Measurements from ENCODE around the gene SNU13.
"Not testable (repeated sequence)": the region's sequence is repeated elsewhere in the genome, so short reads cannot be mapped to it uniquely, and the experiment has no call there.

The SNU13 gene

GRCh38 chr22:41681616-41682015 lies 7.1 kb downstream of the SNU13 start:
- DNase-seq (ENCODE audit: low spot score): no peak

DNA sequence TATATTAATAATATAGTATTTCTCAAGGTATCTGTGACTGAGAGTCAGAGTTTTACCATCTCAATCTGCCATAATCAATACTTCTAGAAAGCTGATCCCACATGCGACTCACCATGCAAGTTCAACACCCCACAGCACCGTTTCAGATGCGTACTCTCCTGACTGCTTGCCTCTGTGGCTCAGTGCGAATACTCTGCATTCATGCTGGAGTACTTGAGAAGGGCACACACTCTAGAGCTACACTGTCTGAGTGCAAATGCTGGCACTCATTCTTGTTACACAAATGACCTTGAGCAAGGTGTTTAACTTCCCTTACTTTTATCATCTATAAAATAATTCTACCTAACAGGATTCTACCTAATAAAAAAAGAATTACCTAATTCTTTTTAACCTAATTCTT lies 12.5 kb downstream of the SNU13 start:
- no peak for DNase-seq (ENCODE audit: low spot score)

DNA sequence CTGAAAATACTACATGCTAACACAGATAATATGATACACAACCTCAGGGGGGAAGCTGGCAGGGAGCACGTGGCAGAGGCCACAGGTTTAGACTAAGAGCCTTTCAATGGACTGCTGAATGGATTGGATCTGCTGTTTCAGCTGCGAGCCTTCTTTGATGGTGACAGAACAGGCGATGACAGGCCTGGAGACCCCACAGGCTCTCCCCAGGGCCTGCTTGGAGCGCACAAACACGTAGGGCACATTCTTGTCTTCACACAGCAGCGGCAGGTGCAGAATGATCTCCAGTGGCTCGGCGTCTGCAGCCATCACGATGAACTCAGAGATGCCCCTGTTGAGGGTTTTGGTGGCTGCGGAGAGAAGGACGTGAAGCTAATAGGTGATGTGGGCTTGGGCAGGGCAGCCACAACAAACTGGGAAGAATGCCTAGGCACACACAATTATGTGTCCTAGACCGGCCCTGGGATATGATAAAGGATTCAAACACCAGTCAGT lies 13.8 kb downstream of the SNU13 start:
- no peak for DNase-seq (ENCODE audit: low spot score)

DNA sequence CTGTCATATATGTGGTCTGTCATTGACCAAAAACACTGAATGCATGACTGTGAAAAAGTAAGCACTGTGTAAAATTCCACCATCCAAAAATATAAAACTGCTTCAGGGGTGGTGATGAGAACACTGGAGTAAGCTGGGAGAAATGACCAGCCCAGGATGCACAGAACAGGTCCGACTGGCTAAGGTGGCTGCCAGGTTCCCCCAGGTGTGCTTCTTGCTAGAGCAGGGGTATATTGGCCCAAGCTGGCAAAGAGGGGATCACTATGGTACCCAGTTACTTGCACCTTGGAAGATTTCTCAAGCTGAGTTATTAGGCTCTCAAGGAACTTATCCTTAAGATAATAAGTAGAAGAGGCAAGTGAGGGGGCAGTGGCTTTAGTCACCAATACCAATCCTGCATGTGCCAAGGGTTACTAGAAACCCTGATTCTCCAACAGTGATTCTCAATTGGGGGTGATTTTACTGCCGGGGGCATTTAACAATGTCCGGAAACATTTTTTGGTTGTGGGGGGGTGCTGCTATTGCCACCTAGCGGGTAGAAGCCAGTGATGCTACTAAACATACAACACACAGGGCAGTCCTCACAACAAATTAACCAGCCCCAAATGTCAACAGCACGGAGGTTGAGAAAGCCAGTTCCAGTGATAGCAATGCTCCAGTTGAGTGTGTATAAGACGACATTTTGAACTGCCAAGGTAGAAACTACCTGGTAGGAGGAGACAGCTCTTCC lies 15.7 kb downstream of the SNU13 start:
- peak; percentile 29 for DNase-seq (ENCODE audit: low spot score)

DNA sequence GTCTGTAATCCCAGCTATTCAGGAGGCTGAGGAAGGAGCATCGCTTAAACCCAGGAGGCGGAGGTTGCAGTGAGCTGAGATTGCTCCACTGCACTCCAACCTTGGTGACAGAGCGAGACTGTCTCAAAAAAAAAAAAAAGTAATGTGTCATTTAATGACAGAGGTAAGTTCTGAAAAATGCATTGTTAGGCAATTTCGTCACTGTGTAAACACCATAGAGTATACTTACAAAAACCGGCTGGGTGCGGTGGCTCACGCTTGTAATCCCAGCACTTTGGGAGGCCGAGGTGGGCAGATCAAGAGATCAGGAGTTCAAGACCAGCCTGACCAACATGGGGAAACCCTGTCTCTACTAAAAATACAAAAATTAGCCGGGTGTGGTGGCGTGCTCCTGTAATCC lies 16.6 kb downstream of the SNU13 start:
- DNase-seq (ENCODE audit: low spot score): not testable (repeated sequence)

DNA sequence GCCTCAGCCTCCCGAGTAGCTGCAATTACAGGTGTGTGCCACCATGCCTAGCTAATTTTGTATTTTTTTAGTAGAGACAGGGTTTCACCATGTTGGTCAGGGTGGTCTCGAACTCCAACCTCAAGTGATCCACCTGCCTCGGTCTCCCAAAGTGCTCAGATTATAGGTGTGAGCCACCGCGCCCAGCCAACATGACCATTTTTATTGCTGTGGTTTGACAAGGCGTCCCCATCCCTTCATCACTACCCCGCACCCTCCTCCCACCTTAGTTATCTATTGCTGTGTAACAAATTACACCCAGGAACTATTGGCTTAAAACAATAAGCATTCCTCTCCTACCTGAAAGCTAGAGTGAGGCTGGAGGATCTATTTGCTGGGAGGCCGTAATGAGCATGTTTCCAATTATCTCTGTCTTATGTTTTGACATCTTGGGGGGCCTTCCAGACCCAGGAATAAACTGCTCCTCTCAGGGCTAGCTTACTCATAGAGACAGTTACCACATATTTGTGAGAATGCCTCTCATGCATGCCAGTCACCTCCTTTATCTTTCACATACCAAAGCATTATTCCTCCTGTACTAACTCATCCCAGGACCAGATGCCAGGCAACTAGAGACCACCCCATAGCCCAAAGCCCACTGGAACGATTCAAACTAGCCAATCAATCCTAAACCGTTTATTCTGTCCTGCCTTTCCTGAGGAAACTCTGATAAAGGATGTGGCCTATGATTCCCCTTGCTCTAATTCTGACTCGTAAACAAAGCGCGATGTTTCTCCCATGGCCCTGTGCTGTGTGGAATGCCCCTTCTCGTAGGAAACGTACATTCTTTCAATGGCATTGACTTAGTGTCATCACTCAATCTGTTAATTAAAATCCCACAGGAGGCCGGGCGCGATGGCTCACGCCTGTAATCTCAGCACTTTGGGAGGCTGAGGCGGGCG lies 19.4 kb downstream of the SNU13 start:
- no peak for DNase-seq (ENCODE audit: low spot score)

GRCh38 chr22:41664951-41665350 lies 23.7 kb downstream of the SNU13 start:
- DNase-seq (ENCODE audit: low spot score): no peak

DNA sequence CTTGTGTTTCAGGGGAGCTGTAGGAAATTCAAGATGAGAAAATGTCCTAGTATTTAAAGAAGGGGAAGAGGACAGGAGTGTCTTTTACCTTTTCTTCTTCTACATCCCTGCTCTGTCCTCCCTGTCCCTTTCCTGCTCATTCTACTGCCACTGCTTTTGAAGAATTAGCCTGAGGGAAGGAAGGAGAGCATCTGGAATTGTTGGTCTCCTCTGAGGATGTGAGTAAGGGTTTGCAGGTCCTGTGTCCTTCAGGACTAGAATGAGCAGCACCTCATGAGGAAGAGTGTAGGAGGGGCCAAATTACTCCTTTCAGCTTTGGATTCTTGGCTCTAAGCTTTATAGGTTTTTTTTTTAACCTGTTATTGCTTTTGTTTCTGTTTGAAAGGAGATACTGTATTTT lies 24.2 kb downstream of the SNU13 start:
- DNase-seq (ENCODE audit: low spot score): peak; percentile 38

DNA sequence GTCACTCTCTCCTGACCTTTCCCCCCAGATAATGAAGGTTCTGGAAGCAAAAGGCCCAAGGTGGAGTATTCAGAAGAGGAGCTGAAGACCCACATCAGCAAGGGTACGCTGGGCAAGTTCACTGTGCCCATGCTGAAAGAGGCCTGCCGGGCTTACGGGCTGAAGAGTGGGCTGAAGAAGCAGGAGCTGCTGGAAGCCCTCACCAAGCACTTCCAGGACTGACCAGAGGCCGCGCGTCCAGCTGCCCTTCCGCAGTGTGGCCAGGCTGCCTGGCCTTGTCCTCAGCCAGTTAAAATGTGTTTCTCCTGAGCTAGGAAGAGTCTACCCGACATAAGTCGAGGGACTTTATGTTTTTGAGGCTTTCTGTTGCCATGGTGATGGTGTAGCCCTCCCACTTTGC lies 25.1 kb downstream of the SNU13 start:
- not testable (repeated sequence) for DNase-seq (ENCODE audit: low spot score)

DNA sequence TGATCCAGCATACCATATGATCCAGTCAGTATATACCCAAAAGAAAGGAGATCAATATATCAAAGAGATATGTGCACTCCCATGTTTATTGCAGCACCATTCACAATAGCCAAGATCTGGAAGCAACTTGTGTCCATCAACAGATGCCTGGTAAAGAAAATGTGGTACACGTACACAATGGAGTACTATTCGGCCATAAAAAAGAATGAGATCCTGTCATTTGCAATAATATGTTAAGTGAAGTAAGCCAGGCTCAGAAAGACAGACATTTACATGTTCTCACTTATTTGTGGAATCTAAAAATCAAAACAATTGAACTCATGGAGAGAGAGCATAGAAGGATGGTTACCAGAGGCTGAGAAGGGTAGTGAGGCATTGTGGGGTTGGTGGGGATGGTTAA lies 27.0 kb downstream of the SNU13 start:
- no peak for DNase-seq (ENCODE audit: low spot score)

DNA sequence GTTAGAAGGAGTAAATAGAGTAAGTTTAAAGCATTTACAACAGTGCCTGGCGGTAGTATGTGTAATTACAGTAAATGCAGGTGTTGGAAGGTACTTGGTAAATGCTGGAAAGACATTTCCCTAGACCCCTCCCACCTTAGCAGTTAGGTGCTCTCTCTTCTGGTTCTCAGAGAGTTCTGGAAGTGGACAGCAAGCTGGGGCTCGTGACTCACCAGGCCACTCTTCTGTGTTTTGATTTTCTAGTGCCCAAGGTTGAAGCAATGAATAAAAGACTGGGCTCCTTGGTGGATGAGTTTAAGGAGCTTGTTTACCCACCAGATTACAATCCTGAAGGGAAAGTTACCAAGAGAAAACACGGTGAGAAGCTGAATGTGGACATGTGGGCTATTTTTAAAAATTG lies 27.6 kb downstream of the SNU13 start:
- DNase-seq (ENCODE audit: low spot score): no peak

GRCh38 chr22:41660416-41660815 lies 28.3 kb downstream of the SNU13 start:
- no peak for DNase-seq (ENCODE audit: low spot score)

DNA sequence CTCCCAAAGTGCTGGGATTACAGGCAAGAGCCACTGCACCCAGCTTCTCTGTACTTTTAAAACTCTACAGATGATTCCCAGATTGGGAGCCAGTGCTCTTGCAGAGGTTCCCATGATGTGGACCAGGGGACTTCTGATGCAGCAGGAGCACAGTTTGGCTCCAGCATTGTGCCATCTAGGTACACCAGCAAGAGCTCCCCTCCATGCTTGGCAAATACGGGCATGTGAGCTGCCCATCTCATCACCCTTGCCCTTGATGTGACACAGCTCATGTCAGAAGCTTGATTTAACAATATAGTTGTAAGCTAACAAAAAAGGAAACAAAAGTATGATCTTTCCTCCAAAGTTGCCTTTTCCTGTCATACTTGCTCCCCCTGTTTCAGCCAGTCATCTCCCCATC lies 28.7 kb downstream of the SNU13 start:
- DNase-seq (ENCODE audit: low spot score): no peak

- DNase-seq (ENCODE audit: low spot score): no peak
These were observed 29.8 kb downstream of the SNU13 start for GRCh38 chr22:41658869-41659268.

- DNase-seq (ENCODE audit: low spot score): no peak
These were observed 31.0 kb downstream of the SNU13 start for GRCh38 chr22:41657709-41658108.

- DNase-seq (ENCODE audit: low spot score): no peak
These were observed 32.1 kb downstream of the SNU13 start for GRCh38 chr22:41656556-41656955.

GRCh38 chr22:41654322-41654721 lies 34.3 kb downstream of the SNU13 start:
- DNase-seq (ENCODE audit: low spot score): no peak

- no peak for DNase-seq (ENCODE audit: low spot score)
These were observed 37.8 kb downstream of the SNU13 start for GRCh38 chr22:41650821-41651220.

DNA sequence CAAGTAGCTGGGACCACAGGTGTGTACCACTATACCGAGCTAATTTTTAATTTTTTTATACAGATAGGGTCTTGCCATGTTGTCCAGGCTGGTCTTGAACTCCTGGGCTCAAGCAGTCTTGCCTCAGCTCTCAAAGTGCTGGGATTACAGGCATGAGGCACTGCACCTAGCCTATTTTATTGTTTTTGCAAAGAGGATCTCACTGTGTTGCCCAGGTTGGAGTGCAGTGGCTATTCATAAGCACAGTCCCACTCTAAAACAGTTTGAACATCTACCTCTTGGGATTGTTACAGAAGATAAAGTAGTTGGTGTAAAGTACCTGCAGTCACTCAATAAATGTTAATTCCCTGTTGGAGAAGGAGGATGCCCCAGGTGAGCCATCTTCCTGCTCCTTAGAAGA lies 38.4 kb downstream of the SNU13 start:
- DNase-seq (ENCODE audit: low spot score): no peak

- no peak for DNase-seq (ENCODE audit: low spot score)
These were observed 40.2 kb downstream of the SNU13 start for GRCh38 chr22:41648432-41648831.

DNA sequence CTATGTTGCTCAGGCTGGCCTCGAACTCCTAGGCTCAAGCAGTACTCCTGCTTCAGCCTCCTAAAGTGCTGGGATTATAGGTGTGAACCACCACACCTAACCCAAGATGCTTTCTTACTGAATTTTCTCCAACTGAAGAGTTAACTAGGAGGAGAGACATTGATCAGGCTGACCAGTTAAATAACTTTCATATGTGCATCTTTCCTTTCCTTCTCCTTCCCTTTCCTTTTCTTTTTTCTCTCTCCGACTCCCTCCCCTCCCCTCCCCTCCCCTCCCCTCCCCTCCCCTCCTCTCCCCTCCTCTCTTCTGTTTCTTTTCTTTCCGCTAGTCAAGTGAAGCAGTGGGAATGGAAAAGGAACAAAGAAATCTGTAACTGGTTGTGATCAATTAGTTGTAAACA lies 40.9 kb downstream of the SNU13 start:
- no peak for DNase-seq (ENCODE audit: low spot score)

GRCh38 chr22:41642331-41643110 lies 46.1 kb downstream of the SNU13 start:
- no peak for DNase-seq (ENCODE audit: low spot score)

Measured in cerebellar cortex (tissue), 1 donor.